Endodermal cell (in vitro differentiated cells): ENCODE data around the gene STUM. TPM values are rescaled to one million over a fixed set of nuclear protein-coding genes. Genes with fewer than 3 reads are reported as not detected.

Experiments used
- DNase-seq: peaks from one replicate; pipeline ENCODE4 v3.0.0-alpha.2; 2017
- H3K27ac ChIP-seq: 2 replicates; pipeline ENCODE4 v1.5.1; 2013; ENCODE audit warnings: mild to moderate bottlenecking, low read depth, low read length, moderate library complexity
- H3K27me3 ChIP-seq: 2 replicates; pipeline ENCODE4 v1.6.1; 2013; ENCODE audit warnings: mild to moderate bottlenecking, low read length, moderate library complexity; ENCODE audit not compliant: insufficient read depth, control insufficient read depth, poor library complexity, severe bottlenecking
- H3K36me3 ChIP-seq: 2 replicates; pipeline ENCODE4 v1.7.0; 2013; ENCODE audit warnings: mild to moderate bottlenecking, low read length, moderate library complexity; ENCODE audit not compliant: control insufficient read depth, insufficient read depth
- H3K4me1 ChIP-seq: one replicate; pipeline ENCODE4 v1.7.0; 2013; ENCODE audit warnings: low read length; ENCODE audit not compliant: control insufficient read depth, insufficient read depth
- H3K4me3 ChIP-seq: 2 replicates; pipeline ENCODE4 v1.5.1; 2013; ENCODE audit warnings: mild to moderate bottlenecking, low read length, moderate library complexity
- H3K9ac ChIP-seq: 2 replicates; pipeline ENCODE4 v1.6.1; 2013; ENCODE audit warnings: mild to moderate bottlenecking, low read length, moderate library complexity; ENCODE audit not compliant: poor library complexity, severe bottlenecking; ENCODE audit errors: extremely low read depth
- H3K9me3 ChIP-seq: 2 replicates; pipeline ENCODE4 v1.6.1; 2013; ENCODE audit warnings: mild to moderate bottlenecking, low read length, moderate library complexity; ENCODE audit not compliant: control insufficient read depth
- H3K27ac Mint-ChIP-seq: 2 replicates; pipeline ENCODE4 v1.8.0; 2020; ENCODE audit warnings: mixed read lengths
- H3K27me3 Mint-ChIP-seq: 2 replicates; pipeline ENCODE4 v1.8.0; 2021; ENCODE audit warnings: mild to moderate bottlenecking, mixed read lengths; ENCODE audit not compliant: insufficient read depth
- H3K36me3 Mint-ChIP-seq: 2 replicates; pipeline ENCODE4 v1.8.0; 2020; ENCODE audit warnings: low read depth, mixed read lengths
- H3K4me1 Mint-ChIP-seq: 2 replicates; pipeline ENCODE4 v1.8.0; 2020; ENCODE audit warnings: mixed read lengths
- H3K4me3 Mint-ChIP-seq: 2 replicates; pipeline ENCODE4 v1.8.0; 2020; ENCODE audit warnings: mild to moderate bottlenecking, moderate library complexity, mixed read lengths
- H3K9me3 Mint-ChIP-seq: 2 replicates; pipeline ENCODE4 v1.8.0; 2020; ENCODE audit warnings: mild to moderate bottlenecking, mixed read lengths
- CTCF ChIP-seq: fragments of 200-600 bp; sonication (generic); conservative IDR thresholded peaks from 2 replicates; pipeline ENCODE4 v1.5.0; 2021; ENCODE audit warnings: antibody characterized with exemption, mild to moderate bottlenecking
- WGBS, 2 experiments: methylation state at CpG; one replicate each; pipeline versions ENCODE4 v1.1.5 to v1.1.7; 2013; ENCODE audit warnings: missing lambda C conversion rate in 2 of 2, mixed read lengths in 1 of 2; ENCODE audit not compliant: insufficient coverage in 1 of 2, insufficient read length in 1 of 2; 5-methylcytosine and 5-hydroxymethylcytosine counted together
- total RNA-seq, 2 donors: library from RNA; stranded (reverse); fragmentation: NEBNext Ultra II Directional in 1 of 2; extraction: Animal tissue kit (Norgen Biotek cat#: 25700) in 1 of 2; gene quantifications; 2 replicates in 1 of 2; 3 replicates in 1 of 2; pipeline ENCODE4 v1.2.1, GENCODE V29; 2021

Gene STUM
- total RNA-seq, 2 donors from 2014 or later: 0.04 to 0.20 TPM

- 94% methylated on average over 4 of the region's 4 CpGs; no CpG with 5 or more reads in 1 of the 2 experiments for WGBS, 2 experiments
- no peak for TF ChIP-seq CTCF
- Histone ChIP-seq H3K9ac (no peak overlapping the region), H3K27ac (no peak overlapping the region), H3K36me3 (no peaks in the 10 kb centered on the region), H3K4me1 (no peaks in the 10 kb centered on the region), H3K4me3 (no peak overlapping the region), H3K27me3 (peaks cover 49% of the 10 kb centered on the region), H3K9me3 (no peaks in the 10 kb centered on the region)
- peaks cover 66% of the 10 kb centered on the region for H3K27me3 Mint-ChIP-seq
- H3K9me3 Mint-ChIP-seq: no peaks in the 10 kb centered on the region
- no peak for DNase-seq
- H3K4me3 Mint-ChIP-seq: no peak overlapping the region
- no peaks in the 10 kb centered on the region for H3K36me3 Mint-ChIP-seq
- H3K27ac Mint-ChIP-seq: no peak overlapping the region
- peaks cover 10% of the 10 kb centered on the region for H3K4me1 Mint-ChIP-seq
These were observed 1.6 kb upstream of the STUM start for GRCh38 chr1:226546926-226547325.

GRCh38 chr1:226547754-226548191 lies 791 bp upstream of the STUM start:
- H3K4me3 ChIP-seq: no peak overlapping the region
- H3K27ac ChIP-seq: no peak overlapping the region
- Mint-ChIP-seq H3K4me3 (peak overlapping the region; percentile 41), H3K27me3 (peaks cover 71% of the 10 kb centered on the region), H3K36me3 (no peaks in the 10 kb centered on the region), H3K27ac (no peak overlapping the region), H3K9me3 (no peaks in the 10 kb centered on the region), H3K4me1 (peaks cover 10% of the 10 kb centered on the region)
- peaks cover 58% of the 10 kb centered on the region for H3K27me3 ChIP-seq
- no peak overlapping the region for H3K9ac ChIP-seq
- no peaks in the 10 kb centered on the region for H3K4me1 ChIP-seq
- DNase-seq: peak; percentile 94
- H3K9me3 ChIP-seq: no peaks in the 10 kb centered on the region
- H3K36me3 ChIP-seq: no peaks in the 10 kb centered on the region
- TF ChIP-seq CTCF: peak; percentile 94
- WGBS, 2 experiments: 7 to 10% methylated on average over 12 to 16 of the region's 16 CpGs

GRCh38 chr1:226549094-226549936 lies 751 bp downstream of the STUM start:
- TF ChIP-seq CTCF: no peak
- Histone ChIP-seq H3K9ac (no peak overlapping the region), H3K4me1 (no peaks in the 10 kb centered on the region), H3K27ac (no peak overlapping the region), H3K4me3 (peak overlapping the region; percentile 73), H3K36me3 (no peaks in the 10 kb centered on the region), H3K9me3 (no peaks in the 10 kb centered on the region), H3K27me3 (peaks cover 73% of the 10 kb centered on the region)
- peak; percentile 70 for DNase-seq
- Mint-ChIP-seq H3K9me3 (no peaks in the 10 kb centered on the region), H3K36me3 (no peaks in the 10 kb centered on the region), H3K27ac (no peak overlapping the region), H3K4me1 (peaks cover 10% of the 10 kb centered on the region), H3K4me3 (peak overlapping the region; percentile 42), H3K27me3 (peaks cover 84% of the 10 kb centered on the region)
- WGBS, 2 experiments: 1 to 2% methylated on average over 41 to 73 of the region's 73 CpGs
